Liver (tissue), 9 donors: ENCODE results near the gene FAM98B. TPM values are rescaled to one million over a fixed set of nuclear protein-coding genes. Genes with fewer than 3 reads are reported as not detected.
"Not testable (repeated sequence)": the region's sequence is repeated elsewhere in the genome, so short reads cannot be mapped to it uniquely, and the experiment has no call there.

ENCODE experiments used
- DNase-seq: peaks from one replicate; pipeline ENCODE4 v3.0.0-alpha.2; 2017; ENCODE audit warnings: low spot score
- H3K27ac ChIP-seq, 2 donors: one replicate each; pipeline ENCODE4 v1.7.0; 2013; ENCODE audit warnings: inconsistent platforms in 2 of 2, low read length in 2 of 2, control low read depth in 1 of 2, low read depth in 1 of 2, mild to moderate bottlenecking in 1 of 2
- H3K27me3 ChIP-seq, 4 donors: one replicate each; pipeline versions ENCODE4 v1.6.1 to v1.7.0; 2013; ENCODE audit warnings: low read length in 3 of 4, inconsistent platforms in 1 of 4, mild to moderate bottlenecking in 1 of 4, moderate library complexity in 1 of 4; ENCODE audit not compliant: control insufficient read depth in 4 of 4, insufficient read depth in 4 of 4
- H3K36me3 ChIP-seq, 4 donors: one replicate each; pipeline versions ENCODE4 v1.6.1 to v1.7.0; 2013; ENCODE audit warnings: low read length in 3 of 4, mild to moderate bottlenecking in 3 of 4, low read depth in 1 of 4, moderate library complexity in 1 of 4; ENCODE audit not compliant: control insufficient read depth in 4 of 4, insufficient read depth in 3 of 4
- H3K4me1 ChIP-seq, 4 donors: one replicate each; pipeline versions ENCODE4 v1.6.1 to v1.7.0; 2013; ENCODE audit warnings: low read length in 3 of 4, mild to moderate bottlenecking in 3 of 4, moderate library complexity in 1 of 4; ENCODE audit not compliant: control insufficient read depth in 4 of 4, insufficient read depth in 4 of 4
- H3K4me3 ChIP-seq, 3 donors: one replicate each; pipeline versions ENCODE4 v1.6.1 to v1.7.0; 2013; ENCODE audit warnings: low read length in 3 of 3, control low read depth in 1 of 3, low read depth in 1 of 3, mild to moderate bottlenecking in 1 of 3
- H3K9ac ChIP-seq, 2 donors: one replicate each; pipeline ENCODE4 v1.7.0; 2013; ENCODE audit warnings: low read length in 2 of 2, mild to moderate bottlenecking in 2 of 2, moderate library complexity in 2 of 2, control low read depth in 1 of 2, low read depth in 1 of 2
- H3K9me3 ChIP-seq, 4 donors: one replicate each; pipeline versions ENCODE4 v1.6.1 to v1.7.0; 2013; ENCODE audit warnings: low read length in 3 of 4; ENCODE audit not compliant: control insufficient read depth in 4 of 4
- ATF3 ChIP-seq: IDR thresholded peaks from 2 replicates; pipeline ENCODE4 v1.6.1; 2016; ENCODE audit warnings: antibody characterized with exemption
- EGR1 ChIP-seq, 2 donors: IDR thresholded peaks; 2 replicates each; pipeline ENCODE4 v1.6.1; 2016 to 2018; ENCODE audit warnings: antibody characterized with exemption in 2 of 2, low read depth in 2 of 2
- GABPA ChIP-seq, 2 donors: IDR thresholded peaks in 1 of 2; conservative IDR thresholded peaks in 1 of 2; 2 replicates each; pipeline ENCODE4 v1.6.1; 2016; ENCODE audit warnings: antibody characterized with exemption in 2 of 2, mild to moderate bottlenecking in 1 of 2, moderate library complexity in 1 of 2
- HNF4A ChIP-seq, 2 donors: conservative IDR thresholded peaks; 2 replicates each; pipeline ENCODE4 v1.6.1; 2016; ENCODE audit warnings: antibody characterized with exemption in 2 of 2, mild to moderate bottlenecking in 2 of 2
- HNF4G ChIP-seq: IDR thresholded peaks from 2 replicates; pipeline ENCODE4 v1.6.1; 2016; ENCODE audit warnings: antibody characterized with exemption
- JUND ChIP-seq, 2 donors: IDR thresholded peaks; 2 replicates each; pipeline ENCODE4 v1.6.1; 2016; ENCODE audit warnings: antibody characterized with exemption in 2 of 2
- RAD21 ChIP-seq, 2 donors: IDR thresholded peaks; 2 replicates each; pipeline ENCODE4 v1.6.1; 2016; ENCODE audit warnings: antibody characterized with exemption in 2 of 2, mild to moderate bottlenecking in 2 of 2
- REST ChIP-seq: IDR thresholded peaks from 2 replicates; pipeline ENCODE4 v1.6.1; 2016; ENCODE audit warnings: antibody characterized with exemption, mild to moderate bottlenecking
- YY1 ChIP-seq: IDR thresholded peaks from 2 replicates; pipeline ENCODE4 v1.6.1; 2016; ENCODE audit warnings: antibody characterized with exemption, mild to moderate bottlenecking
- WGBS: extraction: QIAGEN DNeasy Blood & Tissue Kit; methylation state at CpG from one replicate; pipeline ENCODE4 v1.1.7; 2013; 5-methylcytosine and 5-hydroxymethylcytosine counted together
- polyA plus RNA-seq, 2 donors: library from polyadenylated mRNA; stranded (reverse) in 1 of 2; unstranded in 1 of 2; fragments of 200-250 nt in 1 of 2; fragments of >200 nt in 1 of 2; fragmentation: Nextera tagmentation in 1 of 2; extraction: Ambion mirVana in 1 of 2; gene quantifications; one replicate each; pipeline versions ENCODE4 v1.2.1 to v1.2.3, GENCODE V29; 2013 to 2015
- total RNA-seq, 2 donors: library from RNA; depleted of rRNA; stranded (reverse); fragments of >200 nt; gene quantifications; one replicate each; pipeline ENCODE4 v1.2.3, GENCODE V29; 2014
- TF ChIP-seq, protein P1 (sequence below): fragments of 150-350 bp; IDR thresholded peaks from 2 replicates; pipeline ENCODE4 v1.5.1; 2017; ENCODE audit warnings: improper control_type of control experiment, low read depth, low read length; ENCODE audit not compliant: missing input control
- TF ChIP-seq, protein P2 (sequence below): IDR thresholded peaks from 2 replicates; pipeline ENCODE4 v1.6.1; 2016; ENCODE audit warnings: antibody characterized with exemption
- TF ChIP-seq, protein P3 (sequence below): IDR thresholded peaks from 2 replicates; pipeline ENCODE4 v1.6.1; 2016; ENCODE audit warnings: antibody characterized with exemption
- donor health status: healthy.
- donor health status: healthy.
- donor health status: healthy.
- donor health status: healthy.
- donor health status: healthy.

Gene FAM98B
- total and polyA plus RNA-seq, 4 donors: 1.5 to 12.2 (median 4.3) TPM

GRCh38 chr15:38430106-38430760 is 23.7 kb upstream of the FAM98B start:
- WGBS: 62% methylated on average over 3 of the region's 3 CpGs
- Histone ChIP-seq H3K4me3 (no peak overlapping the region), H3K27ac (no peak overlapping the region), H3K4me1 (no peaks in the 10 kb centered on the region), H3K36me3 (no peaks in the 10 kb centered on the region), H3K9me3 (no peaks in the 10 kb centered on the region), H3K27me3 (peaks cover 0 to 4% (median 0%) of the 10 kb centered on the region in 4 donors), H3K9ac (no peak overlapping the region)
- no peak for DNase-seq
- no peak for TF ChIP-seq JUND (IDR thresholded peaks at IDR 0.05)
- TF ChIP-seq, protein P1, sequence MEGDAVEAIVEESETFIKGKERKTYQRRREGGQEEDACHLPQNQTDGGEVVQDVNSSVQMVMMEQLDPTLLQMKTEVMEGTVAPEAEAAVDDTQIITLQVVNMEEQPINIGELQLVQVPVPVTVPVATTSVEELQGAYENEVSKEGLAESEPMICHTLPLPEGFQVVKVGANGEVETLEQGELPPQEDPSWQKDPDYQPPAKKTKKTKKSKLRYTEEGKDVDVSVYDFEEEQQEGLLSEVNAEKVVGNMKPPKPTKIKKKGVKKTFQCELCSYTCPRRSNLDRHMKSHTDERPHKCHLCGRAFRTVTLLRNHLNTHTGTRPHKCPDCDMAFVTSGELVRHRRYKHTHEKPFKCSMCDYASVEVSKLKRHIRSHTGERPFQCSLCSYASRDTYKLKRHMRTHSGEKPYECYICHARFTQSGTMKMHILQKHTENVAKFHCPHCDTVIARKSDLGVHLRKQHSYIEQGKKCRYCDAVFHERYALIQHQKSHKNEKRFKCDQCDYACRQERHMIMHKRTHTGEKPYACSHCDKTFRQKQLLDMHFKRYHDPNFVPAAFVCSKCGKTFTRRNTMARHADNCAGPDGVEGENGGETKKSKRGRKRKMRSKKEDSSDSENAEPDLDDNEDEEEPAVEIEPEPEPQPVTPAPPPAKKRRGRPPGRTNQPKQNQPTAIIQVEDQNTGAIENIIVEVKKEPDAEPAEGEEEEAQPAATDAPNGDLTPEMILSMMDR: no peak
- TF ChIP-seq YY1: no peak
- no peak for TF ChIP-seq REST
- TF ChIP-seq EGR1 (IDR thresholded peaks at IDR 0.05; ENCODE audit: low read depth in 2 of 2): no peak
- TF ChIP-seq, protein P2, sequence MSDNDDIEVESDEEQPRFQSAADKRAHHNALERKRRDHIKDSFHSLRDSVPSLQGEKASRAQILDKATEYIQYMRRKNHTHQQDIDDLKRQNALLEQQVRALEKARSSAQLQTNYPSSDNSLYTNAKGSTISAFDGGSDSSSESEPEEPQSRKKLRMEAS: no peak
- TF ChIP-seq ATF3: no peak
- no peak for TF ChIP-seq HNF4G

DNA sequence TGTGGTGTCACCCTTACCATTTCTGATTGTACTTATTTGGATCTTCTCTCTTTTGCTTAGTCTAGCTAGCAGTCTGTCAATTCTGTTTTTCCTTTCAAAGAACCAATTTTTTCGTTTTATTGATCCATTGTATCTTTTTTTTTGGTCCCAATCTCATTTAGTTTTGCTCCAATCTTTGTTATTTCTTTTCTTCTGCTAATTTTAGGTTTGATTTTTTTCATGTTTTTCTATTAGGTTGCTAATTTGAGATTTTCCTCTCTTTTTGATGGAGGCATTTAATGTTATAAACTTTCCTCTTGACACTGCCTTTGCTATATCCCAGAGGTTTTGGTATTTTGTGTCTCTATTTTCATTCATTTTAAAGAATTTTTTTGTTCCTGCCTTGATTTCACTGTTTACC is 16.9 kb upstream of the FAM98B start:
- DNase-seq: no peak
- Histone ChIP-seq H3K4me3 (no peak overlapping the region), H3K36me3 (no peaks in the 10 kb centered on the region), H3K9ac (no peak overlapping the region), H3K27me3 (no peaks in the 10 kb centered on the region), H3K27ac (no peak overlapping the region), H3K4me1 (peaks cover 0 to 3% (median 1%) of the 10 kb centered on the region in 4 donors), H3K9me3 (no peaks in the 10 kb centered on the region)
- TF ChIP-seq HNF4A (conservative IDR thresholded peaks at IDR 0.05) (no peak), REST (no peak), GABPA (IDR thresholded peaks at IDR 0.05 in 1 of 2, conservative IDR thresholded peaks at IDR 0.05 in 1 of 2) (no peak), YY1 (no peak), RAD21 (IDR thresholded peaks at IDR 0.05) (no peak), JUND (IDR thresholded peaks at IDR 0.05) (no peak)
- TF ChIP-seq, protein P3, sequence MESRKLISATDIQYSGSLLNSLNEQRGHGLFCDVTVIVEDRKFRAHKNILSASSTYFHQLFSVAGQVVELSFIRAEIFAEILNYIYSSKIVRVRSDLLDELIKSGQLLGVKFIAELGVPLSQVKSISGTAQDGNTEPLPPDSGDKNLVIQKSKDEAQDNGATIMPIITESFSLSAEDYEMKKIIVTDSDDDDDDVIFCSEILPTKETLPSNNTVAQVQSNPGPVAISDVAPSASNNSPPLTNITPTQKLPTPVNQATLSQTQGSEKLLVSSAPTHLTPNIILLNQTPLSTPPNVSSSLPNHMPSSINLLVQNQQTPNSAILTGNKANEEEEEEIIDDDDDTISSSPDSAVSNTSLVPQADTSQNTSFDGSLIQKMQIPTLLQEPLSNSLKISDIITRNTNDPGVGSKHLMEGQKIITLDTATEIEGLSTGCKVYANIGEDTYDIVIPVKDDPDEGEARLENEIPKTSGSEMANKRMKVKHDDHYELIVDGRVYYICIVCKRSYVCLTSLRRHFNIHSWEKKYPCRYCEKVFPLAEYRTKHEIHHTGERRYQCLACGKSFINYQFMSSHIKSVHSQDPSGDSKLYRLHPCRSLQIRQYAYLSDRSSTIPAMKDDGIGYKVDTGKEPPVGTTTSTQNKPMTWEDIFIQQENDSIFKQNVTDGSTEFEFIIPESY: no peak
- WGBS: 2% methylated on average over 1 of the region's 1 CpG

DNA sequence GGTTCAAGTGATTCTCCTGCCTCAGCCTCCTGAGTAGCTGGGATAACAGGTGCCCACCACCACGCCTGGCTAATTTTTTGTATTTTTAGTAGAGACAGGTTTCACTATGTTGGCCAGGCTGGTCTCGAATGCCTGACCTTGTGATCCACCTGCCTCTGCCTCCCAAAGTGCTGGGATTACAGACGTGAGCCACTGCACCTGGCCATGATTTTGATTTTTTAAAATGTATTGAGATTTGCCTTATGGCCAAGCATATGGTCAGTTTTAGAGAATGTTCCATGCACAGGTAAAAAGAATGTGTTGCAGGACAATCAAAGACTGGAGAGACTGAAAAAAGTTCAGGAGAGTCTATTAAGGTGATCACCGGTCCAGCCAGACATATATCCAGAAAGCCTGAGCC is 16.3 kb upstream of the FAM98B start:
- 65% methylated on average over 4 of the region's 4 CpGs for WGBS
- H3K4me1 ChIP-seq, H3K27me3 ChIP-seq, DNase-seq, H3K4me3 ChIP-seq, H3K9me3 ChIP-seq, H3K27ac ChIP-seq, H3K36me3 ChIP-seq, H3K9ac ChIP-seq: not testable (repeated sequence)
